Activated CD4-positive, alpha-beta memory T cell treated with anti-CD3 and anti-CD28 coated beads, Interleukin-2, amount 10 ng/mL, durations not matched to agents 7 days and 5 days (primary cell): ENCODE results near the gene CATSPER2. TPM values are rescaled to one million over a fixed set of nuclear protein-coding genes. Genes with fewer than 3 reads are reported as not detected.

Experiments used
- total RNA-seq, 2 experiments: library from RNA; stranded (reverse); gene quantifications; one replicate each; pipeline ENCODE4 v1.2.3, GENCODE V29; 2021

CATSPER2 gene
- total RNA-seq, 2 experiments from 2014 or later = 3.0 to 4.7 TPM

Other genes with a start within 250 kb of the CATSPER2 start
- gene TP53BP1, start 155.7 kb downstream of the CATSPER2 start, total RNA-seq = 10 to 100 TPM; 26.6 to 28.1 TPM
- gene MAP1A, start 131.2 kb downstream of the CATSPER2 start, total RNA-seq = 1 to 10 TPM; 8.7 to 9.3 TPM
- gene PPIP5K1, start 58.6 kb downstream of the CATSPER2 start, total RNA-seq = 10 to 100 TPM; 28.2 to 33.0 TPM
- not detected for gene CKMT1B, start 54.8 kb downstream of the CATSPER2 start, total RNA-seq
- gene STRC, start 30.0 kb downstream of the CATSPER2 start, total RNA-seq = under 1 TPM; 0.45 to 0.75 TPM
- not detected for gene CKMT1A, start 45.0 kb upstream of the CATSPER2 start, total RNA-seq
- 100 to 1,000 TPM; 290 TPM for gene PDIA3, start 97.6 kb upstream of the CATSPER2 start, total RNA-seq
- gene ELL3, start 128.1 kb upstream of the CATSPER2 start, total RNA-seq = under 1 TPM; 0.25 to 0.33 TPM
- 100 to 1,000 TPM; 907 to 928 TPM for gene SERF2, start 143.5 kb upstream of the CATSPER2 start, total RNA-seq
- gene SERINC4, start 151.4 kb upstream of the CATSPER2 start, total RNA-seq = under 1 TPM; 0.15 to 0.18 TPM
- 10 to 100 TPM; 14.3 to 14.4 TPM for gene HYPK, start 151.8 kb upstream of the CATSPER2 start, total RNA-seq
- gene MFAP1, start 175.8 kb upstream of the CATSPER2 start, total RNA-seq = 10 to 100 TPM; 34.4 to 37.3 TPM
- 10 to 100 TPM; 72.2 to 74.7 TPM for gene WDR76, start 178.2 kb upstream of the CATSPER2 start, total RNA-seq